ENCODE data around the gene DCAKD.

DCAKD gene

DNA sequence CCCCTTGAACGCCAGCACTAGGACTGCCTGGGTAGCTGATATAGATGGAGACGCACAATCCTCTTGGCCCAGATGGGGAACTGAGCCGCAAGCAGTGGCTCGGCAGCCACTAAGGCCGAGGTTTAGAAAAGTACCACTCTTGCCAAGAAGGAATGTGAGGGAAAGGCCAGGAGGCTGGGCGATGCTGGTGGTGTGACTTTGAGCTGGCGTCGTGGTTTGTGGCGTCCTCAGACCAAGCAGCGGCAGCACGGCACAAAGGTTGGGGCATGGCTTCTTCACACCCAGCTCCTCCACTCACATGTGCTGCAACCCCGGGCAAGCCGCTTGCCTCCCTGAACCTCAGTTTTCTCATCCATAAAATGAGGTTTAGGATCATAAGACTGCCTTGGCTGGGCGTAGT lies 15.6 kb downstream of the DCAKD start:
- POLR2A ChIA-PET, result interaction anchor here (0.6 kb wide), 1 partner anchor 113 kb away, joined by 4 read pairs; no protein-coding TSS in a partner anchor
- no peak for DNase-seq (ENCODE audit: extremely low spot score)
- CTCF ChIA-PET, result interaction anchor here (1.5 to 2.3 kb wide), 2 partner anchors 13 to 100 kb away, joined by 4 to 10 read pairs; partner anchors contain the start of gene ACBD4
- TF ChIP-seq, protein P1, sequence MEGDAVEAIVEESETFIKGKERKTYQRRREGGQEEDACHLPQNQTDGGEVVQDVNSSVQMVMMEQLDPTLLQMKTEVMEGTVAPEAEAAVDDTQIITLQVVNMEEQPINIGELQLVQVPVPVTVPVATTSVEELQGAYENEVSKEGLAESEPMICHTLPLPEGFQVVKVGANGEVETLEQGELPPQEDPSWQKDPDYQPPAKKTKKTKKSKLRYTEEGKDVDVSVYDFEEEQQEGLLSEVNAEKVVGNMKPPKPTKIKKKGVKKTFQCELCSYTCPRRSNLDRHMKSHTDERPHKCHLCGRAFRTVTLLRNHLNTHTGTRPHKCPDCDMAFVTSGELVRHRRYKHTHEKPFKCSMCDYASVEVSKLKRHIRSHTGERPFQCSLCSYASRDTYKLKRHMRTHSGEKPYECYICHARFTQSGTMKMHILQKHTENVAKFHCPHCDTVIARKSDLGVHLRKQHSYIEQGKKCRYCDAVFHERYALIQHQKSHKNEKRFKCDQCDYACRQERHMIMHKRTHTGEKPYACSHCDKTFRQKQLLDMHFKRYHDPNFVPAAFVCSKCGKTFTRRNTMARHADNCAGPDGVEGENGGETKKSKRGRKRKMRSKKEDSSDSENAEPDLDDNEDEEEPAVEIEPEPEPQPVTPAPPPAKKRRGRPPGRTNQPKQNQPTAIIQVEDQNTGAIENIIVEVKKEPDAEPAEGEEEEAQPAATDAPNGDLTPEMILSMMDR (IDR thresholded peaks at IDR 0.05; ENCODE audit: control extremely low read depth, extremely low read depth, low read depth, missing control alignments), result no peak

DNA sequence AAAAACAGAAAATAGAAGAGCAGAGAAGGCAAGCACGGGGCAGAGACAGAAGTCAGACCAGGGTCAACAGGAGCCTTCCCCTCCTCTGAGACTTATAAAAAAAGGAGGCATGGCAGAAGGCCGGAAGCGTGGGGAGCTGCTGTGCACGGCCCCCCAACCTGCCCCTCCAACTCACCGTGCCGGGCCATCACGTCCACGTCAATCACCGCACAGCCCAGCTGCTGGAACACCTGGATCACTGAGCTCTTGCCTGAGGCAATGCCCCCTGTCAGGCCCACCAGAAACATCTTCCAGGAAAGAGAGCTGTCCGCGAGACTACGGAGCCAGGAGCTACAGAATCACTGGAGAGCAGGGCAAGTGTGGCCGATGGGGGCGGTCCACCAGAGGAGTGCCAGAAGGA lies 16.8 kb downstream of the DCAKD start:
- DNase-seq (ENCODE audit: extremely low spot score), result no peak
- TF ChIP-seq, protein P1 (IDR thresholded peaks at IDR 0.05; ENCODE audit: control extremely low read depth, extremely low read depth, low read depth, missing control alignments), result no peak
- CTCF ChIA-PET, result interaction anchor here (1.2 to 4.8 kb wide), 4 partner anchors 8 to 101 kb away, joined by 3 to 27 read pairs (median 4); partner anchors contain the start of gene ACBD4
- POLR2A ChIA-PET, result no interaction called here

DNA sequence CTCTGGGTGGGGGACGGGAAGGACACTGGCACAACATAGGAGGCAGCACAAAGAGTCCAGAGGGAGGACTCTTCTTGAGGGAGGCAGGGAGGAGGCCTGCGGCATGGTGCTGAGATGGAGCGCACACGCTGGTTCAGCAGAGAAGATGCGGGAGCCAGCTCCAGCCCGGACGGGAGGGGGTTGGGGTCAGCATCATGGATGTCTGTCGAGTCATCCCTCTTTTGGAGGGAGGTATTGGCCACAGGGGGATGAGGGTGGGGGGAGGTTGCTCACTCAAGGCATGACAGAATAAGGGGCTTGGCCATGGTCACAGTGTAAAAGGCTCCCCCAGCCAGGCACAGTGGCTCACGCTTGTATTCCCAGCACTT lies 19.3 kb downstream of the DCAKD start:
- ChIA-PET CTCF (interaction anchor here (1.0 to 4.8 kb wide), 2 partner anchors 10 to 103 kb away, joined by 3 to 27 read pairs; partner anchors contain the start of gene ACBD4), POLR2A (no interaction called here)
- no peak for DNase-seq (ENCODE audit: extremely low spot score)
- TF ChIP-seq, protein P1 (IDR thresholded peaks at IDR 0.05; ENCODE audit: control extremely low read depth, extremely low read depth, low read depth, missing control alignments), result no peak

DNA sequence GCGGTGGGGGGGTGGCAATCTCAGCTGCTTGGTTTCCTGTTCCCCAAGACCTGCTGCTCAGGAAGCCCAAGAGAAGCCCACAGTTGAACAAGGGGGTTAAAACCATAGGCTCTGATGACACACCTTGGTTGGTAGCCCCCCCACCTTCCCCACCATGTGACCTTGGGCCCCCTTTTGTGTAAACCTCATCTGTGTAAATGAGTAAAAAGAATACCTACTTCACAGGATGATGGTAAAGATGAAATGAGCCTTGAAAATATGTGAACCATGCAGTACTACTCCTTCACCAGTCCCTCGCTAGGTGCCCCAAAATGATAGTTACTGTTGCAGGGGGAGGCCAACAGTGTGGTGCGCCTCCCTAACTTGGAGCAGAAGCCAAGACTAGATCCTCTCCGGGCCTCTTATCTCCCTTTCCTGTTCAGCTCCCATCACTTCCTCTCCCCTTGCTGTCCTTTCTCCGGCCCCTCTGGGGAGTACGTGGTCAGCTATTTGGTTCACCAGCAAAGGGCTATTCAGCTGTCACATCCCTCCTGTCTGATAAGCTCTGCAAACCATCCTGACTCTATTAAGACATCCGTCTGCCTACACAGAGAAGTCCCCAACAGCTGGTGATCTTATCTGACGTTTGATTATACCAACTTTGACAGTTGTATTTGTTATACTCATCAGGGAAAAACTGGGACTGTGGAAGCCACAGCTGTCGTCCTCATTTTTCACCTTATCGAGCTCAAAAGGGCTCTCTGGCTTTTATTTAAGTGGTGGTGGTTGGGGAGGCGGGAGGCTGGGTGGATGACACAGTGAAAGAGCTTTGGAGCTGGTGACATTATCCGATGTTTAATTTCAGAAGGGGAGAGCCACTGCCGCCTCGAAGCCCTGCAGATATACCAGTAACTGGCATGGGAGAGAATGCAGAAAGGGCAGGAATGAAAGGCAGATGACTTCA lies 19.9 kb downstream of the DCAKD start:
- TF ChIP-seq, protein P1 (IDR thresholded peaks at IDR 0.05; ENCODE audit: control extremely low read depth, extremely low read depth, low read depth, missing control alignments), result no peak
- CTCF ChIA-PET, result interaction anchor here (1.0 to 4.8 kb wide), 6 partner anchors 8 to 114 kb away, joined by 3 to 27 read pairs (median 6); partner anchors contain the start of gene ACBD4
- DNase-seq (ENCODE audit: extremely low spot score), result no peak
- POLR2A ChIA-PET, result no interaction called here

DNA sequence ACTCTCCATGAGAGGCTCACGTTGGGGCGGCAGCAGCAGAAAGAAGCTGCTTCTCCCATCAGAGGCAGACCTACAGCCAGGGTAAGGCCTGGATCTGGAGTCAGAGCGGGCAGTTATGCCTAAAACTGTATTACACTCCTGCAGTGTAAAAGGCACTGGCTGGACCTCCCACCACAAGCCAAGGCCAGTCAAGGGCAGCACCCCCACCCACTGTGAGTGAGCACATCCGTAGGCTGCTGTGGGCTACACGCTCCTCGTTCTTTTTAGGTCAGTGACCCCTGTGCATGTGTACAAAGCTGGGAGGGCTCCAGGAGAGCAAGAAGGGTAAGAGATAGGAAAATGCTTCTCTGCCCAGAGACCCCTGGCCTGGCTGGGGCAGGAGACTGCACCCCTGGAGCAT lies 20.7 kb downstream of the DCAKD start:
- TF ChIP-seq, protein P1 (IDR thresholded peaks at IDR 0.05; ENCODE audit: control extremely low read depth, extremely low read depth, low read depth, missing control alignments), result no peak
- DNase-seq (ENCODE audit: extremely low spot score), result no peak
- ChIA-PET POLR2A (no interaction called here), CTCF (interaction anchor here (0.6 to 4.8 kb wide), 6 partner anchors 9 to 113 kb away, joined by 3 to 27 read pairs (median 6); no protein-coding TSS in a partner anchor)

DNA sequence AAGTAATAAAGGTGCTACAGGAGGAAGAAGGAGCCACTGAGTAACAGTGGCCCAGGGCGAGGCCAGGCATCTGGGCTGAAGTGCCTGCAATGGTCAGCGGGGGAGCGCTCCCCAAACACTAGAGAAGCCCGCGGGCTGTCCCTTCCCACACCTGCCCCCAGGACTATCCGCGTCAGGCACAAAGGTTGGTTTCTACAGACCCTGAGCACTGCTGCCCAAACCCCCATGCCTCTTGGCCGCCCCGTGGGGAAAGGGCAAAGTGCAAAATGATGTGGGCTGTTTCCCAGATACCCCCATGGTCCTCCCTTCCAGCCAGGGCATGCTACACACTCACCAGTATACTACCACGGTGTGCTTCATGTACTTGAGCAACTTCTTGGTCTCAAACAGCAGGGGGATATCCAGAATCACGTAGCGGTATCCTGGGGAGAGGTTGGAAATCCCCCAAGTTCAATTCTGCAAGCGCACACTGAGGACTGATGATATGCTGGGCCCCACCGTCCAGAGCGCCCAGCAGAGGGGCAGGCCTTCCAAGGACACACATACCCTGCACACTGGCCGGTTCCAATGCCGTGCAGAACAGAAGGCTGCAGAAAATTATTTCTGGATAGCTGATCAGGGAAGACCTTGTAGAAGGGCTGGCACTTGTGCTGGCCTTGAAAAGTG lies 21.5 kb downstream of the DCAKD start:
- ChIA-PET POLR2A (no interaction called here), CTCF (interaction anchor here (0.6 to 3.2 kb wide), 4 partner anchors 10 to 112 kb away, joined by 3 to 8 read pairs (median 4); no protein-coding TSS in a partner anchor)
- DNase-seq (ENCODE audit: extremely low spot score), result no peak
- TF ChIP-seq, protein P1 (IDR thresholded peaks at IDR 0.05; ENCODE audit: control extremely low read depth, extremely low read depth, low read depth, missing control alignments), result no peak

All from GM10248 (cell line).